NCI-H226 (cell line): ENCODE results near the gene PPP1R2B.

Experiments used
- DNase-seq: peaks from one replicate; pipeline ENCODE4 v3.0.0-alpha.2; 2015

PPP1R2B gene

GRCh38 chr5:156883316-156883875 lies 33.3 kb downstream of the PPP1R2B start:
- DNase-seq: no peak

DNA sequence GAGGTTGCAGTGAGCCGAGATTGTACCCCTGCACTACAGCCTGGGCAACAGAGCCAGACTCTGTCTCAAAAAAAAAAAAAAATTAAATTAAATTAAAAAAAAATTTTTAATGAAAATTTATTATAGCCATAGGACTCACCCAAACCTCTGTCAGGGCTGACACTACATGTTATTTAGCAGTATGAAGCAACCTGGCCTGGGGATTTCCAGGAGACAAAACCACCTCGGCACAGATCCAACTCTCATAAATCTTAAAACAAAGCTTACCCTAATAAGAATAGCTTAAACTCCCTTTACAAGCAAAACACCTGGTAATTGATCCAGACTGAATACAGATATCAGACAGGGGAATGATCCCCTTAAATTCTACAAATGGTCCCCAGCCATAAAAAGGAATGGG lies 38.4 kb downstream of the PPP1R2B start:
- DNase-seq: no peak

DNA sequence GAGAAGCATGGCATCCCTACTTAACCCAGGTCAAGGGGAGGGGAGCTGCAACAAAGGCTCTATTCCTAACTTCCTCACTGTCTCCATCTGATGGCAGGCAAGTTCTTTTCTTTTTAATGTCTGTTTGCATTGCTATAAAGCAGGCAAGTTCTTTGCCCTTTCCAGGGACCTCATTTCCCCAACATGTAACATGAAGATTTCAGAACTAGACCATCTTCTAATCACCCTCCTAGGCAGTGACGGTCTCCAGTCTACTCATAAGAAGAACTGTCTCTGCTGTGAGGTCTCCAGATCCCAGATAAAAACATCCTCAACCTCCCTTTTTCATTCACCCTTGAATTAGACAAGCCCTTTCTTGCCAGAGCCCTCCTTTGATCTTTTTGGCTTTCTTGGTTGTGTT lies 42.1 kb downstream of the PPP1R2B start:
- no peak for DNase-seq

- no peak for DNase-seq
These were observed 42.8 kb downstream of the PPP1R2B start for GRCh38 chr5:156892864-156893263.

DNA sequence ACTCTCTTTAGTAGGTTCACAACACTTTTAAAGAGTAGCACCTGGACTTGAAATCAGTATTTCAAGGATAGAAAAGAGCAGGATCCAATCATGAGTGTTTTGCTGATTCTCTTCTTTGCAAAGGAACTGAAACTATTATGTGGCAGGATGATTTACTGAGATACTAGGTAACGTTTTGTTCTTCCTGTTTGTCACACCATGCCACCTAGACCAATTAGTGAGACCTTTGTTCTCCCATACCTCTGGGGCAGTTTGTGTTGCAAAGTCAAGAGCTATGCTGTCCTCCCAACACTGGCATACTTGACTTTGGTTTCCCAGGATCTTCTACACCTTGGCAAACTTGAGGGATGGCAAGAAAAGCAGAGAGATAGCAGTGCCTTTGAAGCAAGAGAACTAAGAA lies 43.4 kb downstream of the PPP1R2B start:
- no peak for DNase-seq

DNA sequence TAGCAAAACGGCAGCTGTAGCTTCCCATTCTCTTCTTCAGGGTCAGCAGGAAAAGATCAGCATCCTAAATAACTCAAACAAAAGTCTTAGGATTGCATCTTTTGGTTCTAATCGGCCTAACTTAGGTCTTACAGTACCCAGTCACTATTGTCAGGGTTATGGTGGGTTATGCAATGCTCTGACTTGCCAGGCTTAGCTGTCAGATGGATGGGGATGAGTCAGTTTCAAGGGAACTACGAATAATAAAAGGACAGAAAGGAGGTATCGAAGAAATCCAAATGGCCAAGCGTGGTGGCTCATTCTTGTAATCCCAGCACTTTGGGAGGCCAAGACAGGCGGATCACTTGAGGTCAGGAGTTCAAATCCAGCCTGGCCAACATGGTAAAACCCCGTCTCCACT lies 46.5 kb downstream of the PPP1R2B start:
- DNase-seq: no peak
